Naive B cell (primary cell): ENCODE results near the gene PNP. TPM values are rescaled to one million over a fixed set of nuclear protein-coding genes. Genes with fewer than 3 reads are reported as not detected.

Experiments
- ATAC-seq, 2 donors: fragments of 150-1000 bp; cut with Tn5 transposase; 2 replicates each; pipeline ENCODE4 v1.10.0; 2021; ENCODE audit warnings: low read depth in 2 of 2, mild to moderate bottlenecking in 2 of 2, moderate library complexity in 2 of 2
- DNase-seq: peaks from one replicate; pipeline ENCODE4 v3.0.0; 2022
- H3K27ac Mint-ChIP-seq, 6 donors: one replicate each; pipeline ENCODE4 v1.8.0; 2020 to 2022; ENCODE audit warnings: mild to moderate bottlenecking in 6 of 6, mixed read lengths in 6 of 6, moderate library complexity in 5 of 6, inconsistent platforms in 2 of 6
- H3K27me3 Mint-ChIP-seq, 3 donors: one replicate each; pipeline ENCODE4 v1.8.0; 2021 to 2022; ENCODE audit warnings: mixed read lengths in 3 of 3, mild to moderate bottlenecking in 1 of 3
- H3K36me3 Mint-ChIP-seq, 2 donors: one replicate each; pipeline ENCODE4 v1.8.0; 2020 to 2022; ENCODE audit warnings: mixed read lengths in 2 of 2, inconsistent platforms in 1 of 2, mild to moderate bottlenecking in 1 of 2
- H3K4me1 Mint-ChIP-seq, 3 donors: one replicate each; pipeline ENCODE4 v1.8.0; 2020 to 2022; ENCODE audit warnings: mixed read lengths in 3 of 3, inconsistent platforms in 1 of 3, mild to moderate bottlenecking in 1 of 3, moderate library complexity in 1 of 3
- H3K4me3 Mint-ChIP-seq, 8 donors: one replicate each; pipeline ENCODE4 v1.8.0; 2020 to 2022; ENCODE audit warnings: mild to moderate bottlenecking in 8 of 8, mixed read lengths in 8 of 8, moderate library complexity in 8 of 8, inconsistent platforms in 2 of 8
- H3K9me3 Mint-ChIP-seq, 7 donors: one replicate each; pipeline ENCODE4 v1.8.0; 2020 to 2022; ENCODE audit warnings: mixed read lengths in 7 of 7, mild to moderate bottlenecking in 5 of 7, inconsistent platforms in 2 of 7, moderate library complexity in 1 of 7
- polyA plus RNA-seq, 6 donors: library from polyadenylated mRNA; unstranded; fragments of 300-500 nt; fragmentation: Illumina TruSeq; gene quantifications; one replicate each; pipeline ENCODE4 v1.2.3, GENCODE V29; 2021; ENCODE audit warnings: low read depth in 6 of 6

PNP gene
- 10 to 100 TPM; 24.1 to 67.8 (median 52.4) TPM for polyA plus RNA-seq

DNA sequence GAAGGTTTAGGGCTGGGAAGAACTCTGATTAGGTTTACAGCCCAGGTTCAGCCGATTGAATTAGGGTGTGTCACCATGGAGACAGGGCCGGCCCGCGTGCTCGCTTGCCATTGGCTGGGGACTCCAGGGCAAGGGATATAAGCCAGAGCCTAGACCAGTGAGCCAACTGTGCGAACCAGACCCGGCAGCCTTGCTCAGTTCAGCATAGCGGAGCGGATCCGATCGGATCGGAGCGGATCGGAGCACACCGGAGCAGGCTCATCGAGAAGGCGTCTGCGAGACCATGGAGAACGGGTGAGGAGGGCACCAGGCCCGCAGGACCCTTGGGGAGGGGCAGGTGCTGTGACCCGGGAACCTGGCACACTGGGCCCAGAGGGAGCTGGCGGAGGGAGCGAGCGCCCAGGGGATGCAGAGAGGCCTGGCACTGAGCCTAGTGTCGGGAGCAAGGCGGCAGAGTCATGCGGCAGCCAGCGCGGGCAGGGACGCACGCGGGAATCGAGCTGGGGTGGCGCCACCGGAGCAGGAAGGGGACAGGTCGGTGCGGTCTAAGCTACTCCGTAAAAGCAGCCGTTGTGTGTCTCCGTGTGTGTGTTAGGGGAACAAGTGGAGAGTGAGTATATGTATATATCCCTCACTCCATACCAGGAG lies at the start of gene PNP:
Gene PNP, plus strand, starts transcription at position 165 of the 648 bp plus-strand sequence. Its CDS starts 119 bp downstream, at position 284.
- Mint-ChIP-seq H3K36me3 (peaks cover 7 to 22% of the 10 kb centered on the region in 2 donors), H3K9me3 (peaks cover 0 to 2% (median 0%) of the 10 kb centered on the region in 7 donors), H3K27ac (peak within 1 kb of the TSS; percentile 95 to 99 (median 97)), H3K4me3 (peak within 1 kb of the TSS; percentile 94 to 100 (median 99)), H3K27me3 (no peaks in the 10 kb centered on the region), H3K4me1 (peaks cover 46 to 59% (median 55%) of the 10 kb centered on the region in 3 donors)
- DNase-seq (peak; percentile 80), ATAC-seq (peak; percentile 91 to 93)

DNA sequence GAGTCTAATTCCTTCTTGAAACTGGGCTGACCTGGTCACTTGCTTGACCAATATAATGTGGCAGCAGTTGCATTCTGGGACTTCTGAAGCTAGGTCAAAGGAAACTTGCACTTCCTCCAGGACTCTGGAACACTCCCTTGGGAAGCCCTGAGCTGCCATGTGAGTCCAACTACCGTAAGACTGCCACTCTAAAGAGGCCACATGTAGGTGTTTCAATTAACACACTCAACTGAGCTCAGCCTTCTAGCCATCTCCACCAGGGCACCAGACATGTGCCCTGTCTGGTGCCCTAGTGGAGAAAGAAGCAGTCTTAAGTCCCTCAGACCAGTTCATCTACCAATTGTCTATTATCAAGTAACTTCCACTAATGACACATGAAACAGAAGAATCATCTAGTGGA lies 49.8 kb upstream of the PNP start:
- peak overlapping the region in 4 of 6 donors; percentile 9 to 82 (median 56) for H3K27ac Mint-ChIP-seq
- DNase-seq (no peak), ATAC-seq (no peak)
- H3K4me3 Mint-ChIP-seq = no peak overlapping the region
- peaks cover 0 to under 1% (median 0%) of the 10 kb centered on the region in 7 donors for H3K9me3 Mint-ChIP-seq
- H3K4me1 Mint-ChIP-seq = peaks cover 13 to 40% (median 22%) of the 10 kb centered on the region in 3 donors
- H3K36me3 Mint-ChIP-seq = no peaks in the 10 kb centered on the region
- no peaks in the 10 kb centered on the region for H3K27me3 Mint-ChIP-seq

DNA sequence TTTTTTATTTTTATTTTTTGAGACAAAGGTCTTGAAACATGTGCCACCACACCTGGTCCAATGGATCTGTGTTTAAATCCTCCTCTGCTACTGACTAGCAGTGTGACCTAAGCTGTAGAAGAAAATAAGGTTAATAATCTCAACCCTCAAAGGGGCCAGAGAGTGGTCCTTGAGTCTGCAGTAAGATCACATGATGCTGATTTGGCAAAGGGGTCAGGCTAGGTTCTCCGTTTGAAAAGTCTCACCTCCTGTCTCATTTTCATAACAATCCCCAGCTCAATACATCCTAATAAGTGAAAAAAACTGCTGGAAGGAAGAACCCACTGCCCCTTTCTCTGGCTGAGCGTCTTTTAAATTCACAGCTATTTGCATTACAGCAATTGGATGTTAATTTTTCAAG lies 47.9 kb upstream of the PNP start:
- no peaks in the 10 kb centered on the region for H3K27me3 Mint-ChIP-seq
- H3K9me3 Mint-ChIP-seq = peaks cover 0 to 4% (median 0%) of the 10 kb centered on the region in 7 donors
- H3K36me3 Mint-ChIP-seq = no peaks in the 10 kb centered on the region
- H3K27ac Mint-ChIP-seq = peak overlapping the region in 1 of 6 donors; percentile 80
- no peak overlapping the region for H3K4me3 Mint-ChIP-seq
- DNase-seq = no peak
- ATAC-seq = no peak
- H3K4me1 Mint-ChIP-seq = peaks cover 18 to 42% (median 30%) of the 10 kb centered on the region in 3 donors

DNA sequence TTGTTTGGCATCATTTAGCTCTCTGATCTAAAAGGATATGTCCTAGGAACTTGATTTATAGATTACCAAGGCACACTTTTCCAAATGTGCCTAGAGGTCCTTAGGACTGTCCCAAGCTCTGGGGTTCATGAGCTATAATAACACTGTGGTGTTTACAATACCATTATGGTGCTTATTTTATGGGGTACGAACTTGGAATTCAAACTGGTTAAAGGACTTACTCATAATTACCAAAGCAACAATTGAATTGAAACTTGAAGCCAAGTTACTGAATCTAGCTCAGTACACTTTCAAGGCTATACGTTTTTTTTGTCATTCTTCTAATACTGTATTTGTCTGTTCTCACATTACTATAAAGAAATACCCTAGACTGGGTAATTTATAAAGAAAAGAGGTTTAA lies 46.3 kb upstream of the PNP start:
- H3K4me1 Mint-ChIP-seq = peaks cover 28 to 47% (median 37%) of the 10 kb centered on the region in 3 donors
- no peaks in the 10 kb centered on the region for H3K36me3 Mint-ChIP-seq
- no peaks in the 10 kb centered on the region for H3K27me3 Mint-ChIP-seq
- ATAC-seq = no peak
- peak overlapping the region in 3 of 6 donors; percentile 26 to 41 (median 28) for H3K27ac Mint-ChIP-seq
- H3K9me3 Mint-ChIP-seq = peaks cover 0 to 4% (median 0%) of the 10 kb centered on the region in 7 donors
- no peak for DNase-seq
- no peak overlapping the region for H3K4me3 Mint-ChIP-seq

DNA sequence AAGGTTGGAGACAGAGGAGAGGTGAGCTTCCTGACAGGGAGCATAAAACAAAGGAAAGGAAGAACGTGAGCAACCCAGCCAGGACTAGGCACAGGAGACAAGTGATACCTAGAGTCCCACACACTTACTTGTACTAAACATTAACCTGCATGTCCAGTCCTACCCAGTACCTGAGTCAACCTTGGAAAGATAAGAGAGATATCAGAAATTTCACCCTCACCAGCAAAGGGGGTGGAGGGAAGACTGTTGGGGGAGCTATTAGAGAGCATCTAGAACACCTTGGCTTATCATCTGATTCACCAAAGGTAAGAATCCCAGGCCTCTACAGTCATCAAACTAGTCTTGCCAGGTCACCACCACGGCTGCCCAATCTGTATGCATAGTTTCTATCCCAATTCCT lies 44.4 kb upstream of the PNP start:
- H3K27me3 Mint-ChIP-seq = no peaks in the 10 kb centered on the region
- H3K36me3 Mint-ChIP-seq = no peaks in the 10 kb centered on the region
- peaks cover 41 to 58% (median 45%) of the 10 kb centered on the region in 3 donors for H3K4me1 Mint-ChIP-seq
- H3K4me3 Mint-ChIP-seq = peak overlapping the region in 1 of 8 donors; percentile 54
- DNase-seq (no peak), ATAC-seq (no peak)
- peaks cover 0 to 4% (median 0%) of the 10 kb centered on the region in 7 donors for H3K9me3 Mint-ChIP-seq
- no peak overlapping the region for H3K27ac Mint-ChIP-seq

DNA sequence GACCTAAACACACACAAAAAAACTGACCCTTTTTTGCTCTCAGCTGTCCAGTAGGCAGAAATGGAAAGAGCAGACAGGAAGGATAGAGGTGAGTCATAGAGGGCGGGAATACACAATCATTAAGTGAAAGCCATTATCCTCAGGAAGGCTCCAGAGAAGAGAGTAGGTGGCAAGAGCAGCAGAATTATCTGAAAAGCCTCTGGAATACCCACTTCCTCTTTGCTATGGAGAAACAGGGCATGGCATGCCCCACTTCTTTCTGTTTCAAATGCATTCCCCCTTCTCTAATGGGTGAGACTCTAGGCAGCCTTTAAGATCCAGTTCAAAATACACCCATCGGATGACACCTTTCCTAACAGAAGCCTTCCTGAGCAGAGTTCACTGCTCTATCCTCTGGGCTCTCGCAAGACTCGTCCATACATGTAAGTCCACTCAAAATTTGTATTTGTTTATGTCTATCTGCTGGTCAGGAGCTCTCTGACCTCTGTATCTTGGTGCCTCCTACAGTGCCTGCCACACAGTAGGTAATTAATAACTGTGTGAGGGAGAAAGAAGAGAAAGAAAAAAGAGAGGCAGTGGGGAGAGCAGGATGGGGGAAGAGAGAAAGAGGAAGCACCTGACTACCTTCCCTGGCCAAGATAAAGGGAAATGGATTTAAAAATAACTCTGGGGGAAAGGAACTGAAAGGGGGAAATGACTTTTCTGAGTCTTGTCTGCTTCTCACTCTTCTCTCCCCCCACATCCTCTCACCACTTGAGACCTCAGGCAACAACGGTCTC lies 41.8 kb upstream of the PNP start:
- Mint-ChIP-seq H3K9me3 (peaks cover 0 to 4% (median 0%) of the 10 kb centered on the region in 7 donors), H3K4me3 (peak overlapping the region; percentile 37 to 94 (median 84)), H3K27ac (peak overlapping the region; percentile 85 to 99 (median 96)), H3K27me3 (no peaks in the 10 kb centered on the region), H3K36me3 (no peaks in the 10 kb centered on the region), H3K4me1 (peaks cover 45 to 69% (median 59%) of the 10 kb centered on the region in 3 donors)
- DNase-seq = peak; percentile 74
- peak; percentile 91 to 95 for ATAC-seq

DNA sequence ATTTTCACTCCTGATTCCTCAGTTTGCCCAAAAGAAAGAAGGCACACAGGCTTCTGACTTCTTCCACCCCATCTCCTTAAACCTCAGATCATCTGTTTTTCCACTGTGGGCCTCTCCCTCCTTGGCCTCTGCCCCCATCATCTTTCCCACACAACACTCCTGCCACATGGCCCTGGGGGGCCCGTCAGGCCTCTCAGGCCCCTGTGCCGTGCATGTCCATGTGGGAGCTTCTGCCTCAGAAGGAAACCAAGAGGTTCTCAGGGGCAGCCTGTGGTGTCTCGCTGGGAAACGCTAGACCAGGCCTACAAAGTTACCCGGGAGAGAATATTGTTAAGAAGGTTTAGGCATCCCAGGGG lies 41.2 kb upstream of the PNP start:
- H3K4me3 Mint-ChIP-seq = peak overlapping the region; percentile 37 to 94 (median 84)
- peak; percentile 7 to 9 for ATAC-seq
- no peak for DNase-seq
- no peaks in the 10 kb centered on the region for H3K36me3 Mint-ChIP-seq
- peak overlapping the region; percentile 85 to 99 (median 96) for H3K27ac Mint-ChIP-seq
- peaks cover 45 to 65% (median 59%) of the 10 kb centered on the region in 3 donors for H3K4me1 Mint-ChIP-seq
- no peaks in the 10 kb centered on the region for H3K27me3 Mint-ChIP-seq
- peaks cover 0 to 4% (median 0%) of the 10 kb centered on the region in 7 donors for H3K9me3 Mint-ChIP-seq

DNA sequence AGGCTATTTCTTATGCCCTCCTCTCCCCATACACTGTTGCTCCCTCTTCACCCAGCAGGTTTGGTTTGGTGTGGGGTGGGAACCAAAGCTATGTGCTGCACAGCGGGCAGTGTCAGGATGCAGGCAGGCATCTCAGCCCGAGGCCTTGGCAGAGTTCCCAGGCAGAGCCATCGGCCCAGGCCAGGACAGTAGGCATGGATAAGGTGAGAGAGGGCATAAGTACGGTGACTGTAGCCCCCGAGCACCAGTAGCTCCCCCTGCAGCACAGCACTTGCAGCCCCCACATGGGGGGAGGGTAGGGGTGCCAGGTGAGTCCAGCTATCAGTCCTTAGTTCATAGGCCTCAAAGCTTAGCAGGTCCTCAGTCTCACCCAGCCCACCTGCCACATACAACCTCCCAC lies 40.4 kb upstream of the PNP start:
- Mint-ChIP-seq H3K4me1 (peaks cover 45 to 65% (median 59%) of the 10 kb centered on the region in 3 donors), H3K36me3 (no peaks in the 10 kb centered on the region), H3K4me3 (peak overlapping the region; percentile 37 to 94 (median 84)), H3K9me3 (peaks cover 0 to 4% (median 0%) of the 10 kb centered on the region in 7 donors), H3K27me3 (no peaks in the 10 kb centered on the region), H3K27ac (peak overlapping the region; percentile 85 to 99 (median 96))
- DNase-seq (no peak), ATAC-seq (no peak)

DNA sequence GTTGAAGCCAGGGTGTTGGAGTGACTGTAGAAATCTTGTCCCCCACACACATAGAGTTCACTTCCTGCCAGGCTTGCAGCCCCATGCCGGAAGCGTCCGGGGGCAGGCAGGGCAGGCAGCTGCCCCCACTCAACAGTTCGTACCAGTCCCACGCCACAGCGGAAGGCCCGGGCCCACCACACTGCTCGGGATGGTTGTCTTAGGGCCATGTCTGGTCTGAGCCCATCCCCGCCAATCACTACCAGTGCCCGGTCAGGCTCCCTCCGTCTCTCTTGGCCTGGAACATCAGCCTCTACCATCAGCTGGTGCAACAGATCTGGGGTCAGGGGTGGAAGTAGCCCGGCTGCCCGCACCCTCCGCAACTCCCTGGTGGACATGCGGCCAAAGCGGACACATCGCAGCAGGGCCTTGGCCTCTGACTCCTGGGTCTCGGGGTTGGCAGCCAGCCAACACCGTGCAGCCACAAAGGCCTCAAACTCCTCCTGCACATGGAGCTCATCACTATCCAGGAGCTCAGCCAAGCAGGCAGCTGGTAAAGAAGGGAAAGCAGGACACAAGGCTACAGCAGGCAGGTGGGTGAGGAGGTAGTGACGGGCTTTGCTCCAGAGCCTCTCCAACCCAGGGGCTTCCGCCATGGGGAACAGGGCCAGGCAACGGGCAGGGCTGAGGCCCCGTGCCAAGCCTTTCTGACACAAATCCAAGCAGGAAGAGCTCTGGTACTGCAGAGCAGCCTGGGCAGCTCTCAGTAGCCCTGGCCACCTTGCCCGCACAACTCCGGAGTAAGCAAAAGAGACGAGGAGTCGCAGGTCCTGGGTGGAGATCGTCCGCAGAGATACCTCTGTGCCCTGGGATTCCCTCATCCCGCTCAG lies 39.2 kb upstream of the PNP start:
- DNase-seq (no peak), ATAC-seq (no peak)
- peak overlapping the region in 7 of 8 donors; percentile 57 to 94 (median 74) for H3K4me3 Mint-ChIP-seq
- no peaks in the 10 kb centered on the region for H3K36me3 Mint-ChIP-seq
- H3K9me3 Mint-ChIP-seq = no peaks in the 10 kb centered on the region
- H3K27me3 Mint-ChIP-seq = no peaks in the 10 kb centered on the region
- H3K27ac Mint-ChIP-seq = peak overlapping the region; percentile 82 to 99 (median 91)
- H3K4me1 Mint-ChIP-seq = peaks cover 41 to 58% (median 56%) of the 10 kb centered on the region in 3 donors

DNA sequence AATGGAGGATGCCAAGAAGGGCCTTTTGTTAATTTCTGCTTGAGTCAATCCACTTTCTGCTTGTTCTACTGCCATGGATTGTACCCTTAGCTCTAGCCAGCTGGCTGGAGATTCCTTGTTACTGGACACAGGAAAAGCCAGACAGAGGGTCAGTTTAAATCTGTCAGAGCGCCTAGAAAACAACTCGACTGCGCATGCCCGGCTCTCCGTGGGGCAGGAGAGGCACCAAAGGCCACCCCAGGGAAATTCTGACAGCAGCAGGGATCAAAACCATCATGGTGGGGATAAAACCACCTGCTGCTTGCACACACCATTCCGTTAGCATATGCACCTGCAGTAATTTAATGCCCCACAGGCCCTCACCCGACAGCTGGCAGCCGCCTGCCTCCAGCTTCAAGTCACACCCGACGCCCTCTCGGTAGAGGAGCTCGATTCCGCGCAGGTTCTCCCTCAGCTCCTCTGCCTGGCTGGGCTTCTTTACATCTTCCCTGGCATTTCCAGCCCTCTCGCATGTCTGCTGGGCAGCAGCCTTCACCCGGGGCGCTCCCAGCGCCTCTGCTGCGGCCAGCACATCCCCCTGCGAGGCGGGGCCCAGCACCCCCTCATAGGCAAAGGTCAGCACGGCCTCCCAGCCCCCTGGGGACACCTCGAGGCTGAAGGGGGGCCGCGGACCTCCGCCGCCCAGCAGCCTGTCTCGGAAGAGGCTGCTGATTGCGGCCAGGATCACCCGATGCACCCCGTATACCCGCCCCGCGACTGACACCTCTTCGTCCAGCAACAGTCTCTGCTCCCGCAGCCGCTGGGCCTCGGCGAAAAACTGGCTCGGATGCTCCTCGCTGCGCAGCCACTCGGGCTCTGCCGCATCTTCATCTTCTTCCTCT lies 34.3 kb upstream of the PNP start:
- peaks cover 0 to 6% (median 0%) of the 10 kb centered on the region in 7 donors for H3K9me3 Mint-ChIP-seq
- H3K4me3 Mint-ChIP-seq = peak overlapping the region in 1 of 8 donors; percentile 29
- H3K27ac Mint-ChIP-seq = peak overlapping the region in 2 of 6 donors; percentile 18 to 52
- DNase-seq (no peak), ATAC-seq (no peak)
- H3K36me3 Mint-ChIP-seq = peaks cover 5 to 8% of the 10 kb centered on the region in 2 donors
- H3K4me1 Mint-ChIP-seq = peaks cover 43 to 64% (median 55%) of the 10 kb centered on the region in 3 donors
- H3K27me3 Mint-ChIP-seq = no peaks in the 10 kb centered on the region

DNA sequence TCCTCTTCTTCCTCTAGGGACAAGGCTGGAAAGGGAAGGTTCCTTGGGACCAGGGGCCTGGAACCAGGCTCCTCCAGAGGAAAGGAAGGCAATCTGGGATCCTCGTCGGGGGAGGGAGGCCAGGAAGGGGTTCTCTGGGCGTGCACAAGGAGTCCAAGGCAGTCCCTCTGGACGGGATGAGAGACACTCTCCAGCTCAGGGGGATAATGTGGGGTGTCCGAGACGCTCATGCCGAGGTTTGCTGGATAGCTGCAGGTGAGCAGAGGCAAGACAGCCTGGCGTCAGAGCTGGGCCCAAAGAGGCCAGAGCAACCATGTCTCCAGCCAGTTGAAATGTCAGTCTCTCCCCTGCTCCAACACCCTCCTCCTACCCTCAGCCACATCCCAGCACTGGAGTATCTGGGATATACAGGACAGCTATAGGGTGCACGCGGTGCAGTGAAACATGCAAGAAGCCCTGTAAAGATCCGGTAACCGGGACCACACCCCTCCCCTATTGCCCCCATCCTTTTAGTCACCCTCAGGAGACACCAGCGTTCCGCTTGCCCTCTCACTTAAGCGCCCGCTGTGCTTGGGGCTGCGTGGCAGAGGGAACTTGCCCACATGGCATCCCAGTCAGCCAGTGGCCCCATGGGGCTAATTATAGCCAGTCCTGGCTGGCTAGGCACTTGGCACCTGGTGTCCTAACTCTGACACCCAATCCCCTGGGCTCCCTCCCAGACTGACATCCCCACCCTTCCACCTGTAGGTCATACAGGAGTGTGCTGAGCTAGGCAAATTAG lies 33.4 kb upstream of the PNP start, which contains the start of gene KLHL33:
Gene KLHL33, minus strand, starts transcription at position 585 of the 781 bp plus-strand sequence. Its CDS starts 355 bp downstream, at position 230.
- H3K27ac Mint-ChIP-seq = peak within 1 kb of the TSS in 3 of 6 donors; percentile 18 to 85 (median 52)

More for the DNA sequence above, 33.4 kb upstream of the PNP start, which contains the start of gene KLHL33:
- peak within 1 kb of the TSS in 3 of 8 donors; percentile 22 to 78 (median 61) for H3K4me3 Mint-ChIP-seq
- H3K36me3 Mint-ChIP-seq = peaks cover 5 to 8% of the 10 kb centered on the region in 2 donors
- DNase-seq (no peak), ATAC-seq (no peak)
- no peaks in the 10 kb centered on the region for H3K27me3 Mint-ChIP-seq
- peaks cover 0 to 6% (median 0%) of the 10 kb centered on the region in 7 donors for H3K9me3 Mint-ChIP-seq
- peaks cover 47 to 65% (median 55%) of the 10 kb centered on the region in 3 donors for H3K4me1 Mint-ChIP-seq
